ENCODE measurements around the gene PARD3.

PARD3 gene

DNA sequence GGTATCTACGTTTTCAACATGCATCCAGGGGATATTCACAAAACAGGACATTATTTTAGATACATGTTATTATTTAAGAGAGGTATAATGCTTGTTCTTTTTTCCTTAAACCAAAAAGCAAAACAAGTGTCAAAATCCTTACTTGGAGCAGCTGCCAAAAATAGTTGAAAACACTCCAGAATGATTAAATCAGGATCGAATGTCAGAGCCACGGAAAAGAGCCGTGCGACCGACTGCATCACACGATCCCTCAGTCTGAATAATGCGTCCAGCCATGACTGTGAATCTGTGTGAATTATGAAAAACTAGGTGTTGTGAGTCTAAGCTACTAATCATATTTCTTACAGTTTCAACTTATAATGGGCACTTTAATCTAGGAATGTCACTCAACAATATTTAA is 126.0 kb downstream of the PARD3 start:
- no peak for DNase-seq (ENCODE audit: low read depth in 3 of 3)

- no peak for DNase-seq (ENCODE audit: low read depth in 3 of 3)
These were observed 127.5 kb downstream of the PARD3 start for GRCh38 chr10:34687434-34688210.

GRCh38 chr10:34682580-34682979 is 132.5 kb downstream of the PARD3 start:
- no peak for DNase-seq (ENCODE audit: low read depth in 3 of 3)

DNA sequence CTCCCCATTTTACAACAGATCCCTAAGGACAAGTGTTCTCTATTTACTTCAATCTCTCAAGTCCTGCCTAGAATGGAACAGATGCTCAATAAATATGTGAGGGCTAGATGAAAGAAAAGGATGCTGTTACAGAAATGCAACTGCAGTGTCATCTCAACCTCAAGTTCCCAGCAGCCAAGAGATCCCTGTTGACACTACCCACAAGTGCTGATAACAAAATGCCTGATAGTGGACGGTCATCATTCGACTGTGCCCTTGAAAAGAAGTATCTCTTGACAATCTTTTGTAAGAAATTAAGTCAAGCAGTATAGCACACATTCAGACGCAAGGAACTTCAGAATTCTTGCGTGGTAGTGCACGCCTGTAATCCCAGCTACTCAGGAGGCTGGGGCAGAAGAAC is 133.2 kb downstream of the PARD3 start:
- DNase-seq (ENCODE audit: low read depth in 3 of 3), result no peak

DNA sequence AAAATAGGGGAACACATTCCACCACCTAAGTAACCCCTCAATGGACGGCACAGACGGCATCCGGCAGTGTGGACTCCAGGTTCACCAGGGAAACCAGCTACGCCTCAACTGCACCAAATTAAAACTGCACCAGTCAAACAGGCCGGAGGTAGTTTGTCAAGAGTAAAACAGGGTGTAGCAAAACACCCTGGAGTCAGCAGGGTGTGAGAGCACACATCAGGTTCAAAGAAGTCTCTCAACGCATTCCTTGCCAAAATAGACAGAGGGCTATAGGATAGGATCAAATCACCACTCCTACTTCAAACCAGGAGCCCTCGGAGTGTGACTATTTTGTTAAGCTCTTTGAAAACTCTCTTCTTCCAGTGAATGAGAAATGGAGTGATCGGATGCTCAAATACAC is 135.9 kb downstream of the PARD3 start:
- DNase-seq (ENCODE audit: low read depth in 3 of 3), result no peak

- DNase-seq (ENCODE audit: low read depth in 3 of 3), result no peak
These were observed 137.5 kb downstream of the PARD3 start for GRCh38 chr10:34677591-34677990.

GRCh38 chr10:34677132-34677531 is 138.0 kb downstream of the PARD3 start:
- no peak for DNase-seq (ENCODE audit: low read depth in 3 of 3)

- no peak for DNase-seq (ENCODE audit: low read depth in 3 of 3)
These were observed 140.9 kb downstream of the PARD3 start for GRCh38 chr10:34674176-34674575.

DNA sequence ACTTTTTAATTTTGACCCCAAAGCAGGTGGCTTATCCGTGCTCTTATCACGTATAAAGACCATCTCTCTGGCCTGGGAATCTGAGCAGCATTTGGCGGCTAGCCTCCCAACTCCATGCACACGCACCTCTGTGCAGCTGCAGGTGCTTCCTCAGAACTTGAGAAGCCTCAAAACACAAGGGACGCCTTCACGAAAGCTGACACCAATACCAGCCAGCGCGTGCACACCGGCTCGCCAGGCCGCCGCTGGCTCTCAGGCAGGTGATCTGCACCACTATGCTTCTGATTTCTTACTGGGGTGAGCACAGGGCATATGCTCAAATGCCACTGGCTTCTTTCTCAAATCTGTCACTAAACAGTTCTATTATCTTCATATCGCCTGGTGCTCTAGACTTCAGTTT is 145.0 kb downstream of the PARD3 start:
- no peak for DNase-seq (ENCODE audit: low read depth in 3 of 3)

GRCh38 chr10:34669079-34669478 is 146.0 kb downstream of the PARD3 start:
- DNase-seq (ENCODE audit: low read depth in 3 of 3), result no peak

- no peak for DNase-seq (ENCODE audit: low read depth in 3 of 3)
These were observed 147.9 kb downstream of the PARD3 start for GRCh38 chr10:34667177-34667576.

- no peak for DNase-seq (ENCODE audit: low read depth in 3 of 3)
These were observed 148.9 kb downstream of the PARD3 start for GRCh38 chr10:34666008-34666704.

DNA sequence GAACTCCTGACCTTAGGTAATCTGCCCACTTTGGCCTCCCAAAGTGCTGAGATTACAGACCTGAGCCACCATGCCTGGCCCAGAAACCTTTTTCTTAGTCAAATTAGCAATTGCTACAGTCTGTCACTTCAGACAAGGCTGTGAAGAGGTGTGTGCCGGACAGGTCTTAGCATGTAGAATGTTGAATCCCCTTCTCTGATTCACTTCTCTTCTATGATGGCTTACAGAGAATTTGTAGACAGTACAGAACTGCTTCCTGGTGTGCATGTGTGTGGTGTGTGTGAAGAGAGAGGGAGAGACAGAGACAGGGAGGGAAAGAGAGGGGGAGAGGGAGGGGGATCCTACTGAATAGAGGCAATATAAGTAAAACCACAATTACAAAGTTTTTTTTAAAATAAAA is 150.4 kb downstream of the PARD3 start:
- no peak for DNase-seq (ENCODE audit: low read depth in 3 of 3)

- DNase-seq (ENCODE audit: low read depth in 3 of 3), result no peak
These were observed 153.5 kb downstream of the PARD3 start for GRCh38 chr10:34661580-34661979.

DNA sequence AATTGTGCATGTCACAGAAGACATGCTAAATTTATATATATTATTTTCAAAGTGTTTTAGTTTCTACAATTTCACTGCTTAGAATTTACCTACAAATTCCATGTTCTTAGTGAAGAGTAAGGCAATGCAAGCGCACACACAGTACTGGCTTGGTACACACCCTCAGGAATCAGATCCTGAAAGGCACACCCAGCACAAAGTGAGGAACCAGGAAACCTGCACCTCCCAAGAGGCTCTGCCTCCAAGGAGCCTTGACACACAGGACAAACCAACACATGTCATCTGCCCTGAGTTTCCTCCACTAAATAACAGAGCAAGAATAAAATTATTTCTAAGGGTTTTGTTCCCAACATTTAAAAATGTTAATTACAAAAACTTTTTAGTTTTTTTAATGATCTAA is 156.2 kb downstream of the PARD3 start:
- no peak for DNase-seq (ENCODE audit: low read depth in 3 of 3)

DNA sequence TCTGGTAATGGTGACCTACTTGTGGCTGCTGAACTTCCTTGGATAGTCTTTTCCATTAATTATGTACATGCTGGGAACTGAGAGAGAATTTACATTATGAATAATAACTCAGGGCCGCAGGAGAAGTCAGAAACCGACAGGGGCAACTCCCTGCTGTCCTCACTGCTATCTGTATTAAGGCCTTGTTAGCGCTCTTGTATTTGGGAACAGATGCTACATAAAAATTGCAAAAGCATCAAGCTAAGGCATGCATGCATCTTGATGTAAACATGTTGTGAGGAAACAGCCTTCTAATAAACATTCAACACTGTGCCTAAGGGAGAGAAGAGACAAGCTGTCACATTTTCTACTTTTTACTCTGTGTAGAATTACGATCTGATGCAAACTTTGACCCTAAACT is 158.4 kb downstream of the PARD3 start:
- DNase-seq (ENCODE audit: low read depth in 3 of 3), result no peak

- DNase-seq (ENCODE audit: low read depth in 3 of 3), result peak in 1 of 3 donors; percentile 32
These were observed 159.6 kb downstream of the PARD3 start for GRCh38 chr10:34655286-34656170.

- DNase-seq (ENCODE audit: low read depth in 3 of 3), result no peak
These were observed 160.9 kb downstream of the PARD3 start for GRCh38 chr10:34654211-34654610.

- DNase-seq (ENCODE audit: low read depth in 3 of 3), result no peak
These were observed 161.6 kb downstream of the PARD3 start for GRCh38 chr10:34653530-34653929.

GRCh38 chr10:34651416-34652195 is 163.5 kb downstream of the PARD3 start:
- DNase-seq (ENCODE audit: low read depth in 3 of 3), result no peak

DNA sequence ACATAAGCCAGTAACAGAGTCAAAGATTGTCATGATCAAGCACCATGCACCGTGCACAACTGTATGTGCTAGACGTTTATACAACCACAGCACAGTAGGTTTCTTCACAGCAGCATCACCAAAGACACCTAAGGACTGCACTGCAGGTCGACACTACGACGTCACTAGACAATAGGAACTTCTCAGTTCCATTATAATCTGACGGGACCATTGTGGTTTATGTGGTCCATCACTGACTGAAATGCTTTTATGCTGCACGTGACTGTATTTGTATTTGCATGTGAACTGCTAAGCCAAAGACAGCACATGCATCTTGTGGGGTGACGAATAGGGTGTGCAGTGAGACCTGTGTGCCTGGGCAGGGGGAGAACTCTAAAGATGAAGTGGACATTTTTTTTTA is 164.9 kb downstream of the PARD3 start:
- no peak for DNase-seq (ENCODE audit: low read depth in 3 of 3)

- no peak for DNase-seq (ENCODE audit: low read depth in 3 of 3)
These were observed 165.7 kb downstream of the PARD3 start for GRCh38 chr10:34649385-34649784.

Data from stimulated activated CD4-positive, alpha-beta T cell treated with anti-CD3 and anti-CD28 coated beads, TNF-alpha, amount 100 ng/mL, for 48 hours (primary cell).